GM19238 (cell line): ENCODE measurements around the gene KPNA4.
A peak's percentile ranks its signal among the peaks of the same experiment; 100 is the strongest.
"Not testable (repeated sequence)": the region's sequence is repeated elsewhere in the genome, so short reads cannot be mapped to it uniquely, and the experiment has no call there.

Experiments used
- DNase-seq: peaks from one replicate; pipeline ENCODE4 v3.0.0; 2011; ENCODE audit warnings: low spot score; ENCODE audit not compliant: insufficient read length

KPNA4 gene, protein sequence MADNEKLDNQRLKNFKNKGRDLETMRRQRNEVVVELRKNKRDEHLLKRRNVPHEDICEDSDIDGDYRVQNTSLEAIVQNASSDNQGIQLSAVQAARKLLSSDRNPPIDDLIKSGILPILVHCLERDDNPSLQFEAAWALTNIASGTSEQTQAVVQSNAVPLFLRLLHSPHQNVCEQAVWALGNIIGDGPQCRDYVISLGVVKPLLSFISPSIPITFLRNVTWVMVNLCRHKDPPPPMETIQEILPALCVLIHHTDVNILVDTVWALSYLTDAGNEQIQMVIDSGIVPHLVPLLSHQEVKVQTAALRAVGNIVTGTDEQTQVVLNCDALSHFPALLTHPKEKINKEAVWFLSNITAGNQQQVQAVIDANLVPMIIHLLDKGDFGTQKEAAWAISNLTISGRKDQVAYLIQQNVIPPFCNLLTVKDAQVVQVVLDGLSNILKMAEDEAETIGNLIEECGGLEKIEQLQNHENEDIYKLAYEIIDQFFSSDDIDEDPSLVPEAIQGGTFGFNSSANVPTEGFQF

DNA sequence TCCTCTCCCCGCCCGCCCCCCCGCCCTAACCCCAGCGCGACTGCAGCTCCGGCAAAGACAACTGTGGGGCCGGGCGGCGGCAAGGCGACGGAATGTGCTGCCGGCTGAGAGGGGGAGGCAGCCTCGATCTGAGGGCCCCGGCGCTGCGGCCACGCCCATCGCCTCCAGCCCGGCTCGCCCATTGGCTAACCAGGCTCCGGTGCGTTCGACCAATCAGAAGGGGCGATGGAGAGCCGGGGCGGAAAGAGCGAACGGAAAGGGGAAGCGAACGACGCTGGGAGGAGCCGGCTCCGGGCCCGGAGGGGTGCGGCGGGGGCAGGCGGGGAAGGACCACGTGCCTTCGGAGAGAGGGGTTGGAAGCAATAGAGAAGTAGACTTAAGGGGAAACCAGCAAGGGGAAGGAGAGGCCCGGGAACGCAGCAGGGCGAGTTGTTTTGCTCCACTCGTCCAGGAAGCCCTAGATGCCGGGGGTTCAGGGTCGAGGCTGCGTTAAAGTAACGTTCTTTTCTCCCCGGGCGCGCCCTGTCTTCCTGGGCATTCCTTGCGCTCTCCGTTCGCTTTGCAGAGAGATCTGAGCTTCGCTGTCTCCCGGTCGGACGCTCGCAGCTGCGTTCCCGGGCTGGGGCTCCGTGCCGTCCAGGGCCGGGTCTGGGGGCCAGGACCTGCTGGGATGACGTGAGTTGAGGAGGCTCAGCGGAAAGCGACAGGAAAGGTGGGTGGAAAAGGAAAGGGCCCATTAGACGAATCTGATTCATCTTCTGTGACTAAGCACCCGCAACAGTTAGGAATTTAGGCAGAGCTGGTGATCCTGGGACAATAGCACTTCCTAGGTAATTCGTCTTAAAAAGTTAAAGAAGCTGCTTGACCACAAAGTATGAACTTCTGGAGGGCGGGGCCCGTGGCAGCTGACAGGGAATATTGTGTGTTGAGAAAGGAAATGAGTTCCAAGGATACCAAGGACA, at the start of gene KPNA4:
Gene KPNA4, minus strand, starts transcription at position 130 of the 962 bp plus-strand sequence. CDS start 289 bp downstream, outside the sequence.
- peak; percentile 93 for DNase-seq

- no peak for DNase-seq
Observed at GRCh38 chr3:160613661-160614060, 48.3 kb upstream of the KPNA4 start.

GRCh38 chr3:160612386-160613075, 47.2 kb upstream of the KPNA4 start:
- no peak for DNase-seq

GRCh38 chr3:160611141-160611540, 45.8 kb upstream of the KPNA4 start:
- no peak for DNase-seq

DNA sequence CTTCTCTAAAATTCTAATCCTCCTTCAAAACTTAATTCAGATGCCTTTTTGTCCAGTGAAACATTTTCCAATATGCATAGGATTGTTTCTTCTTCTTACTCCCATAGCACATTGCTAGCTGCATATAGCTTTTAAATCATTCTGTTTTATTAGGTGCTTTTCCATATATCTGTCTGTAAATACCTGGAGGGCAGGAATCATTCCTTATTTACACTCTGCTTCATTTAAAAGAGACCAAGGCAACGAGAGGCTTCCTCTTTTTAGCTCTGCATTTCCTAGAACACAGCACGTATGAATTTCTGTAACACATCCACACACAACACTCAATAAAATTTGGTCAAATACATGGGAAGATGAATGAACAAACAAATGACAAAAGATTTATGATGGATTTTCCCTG, 43.5 kb upstream of the KPNA4 start:
- DNase-seq = no peak

GRCh38 chr3:160607826-160608225, 42.5 kb upstream of the KPNA4 start:
- no peak for DNase-seq

GRCh38 chr3:160605315-160605714, 39.9 kb upstream of the KPNA4 start:
- DNase-seq = no peak

GRCh38 chr3:160603845-160604244, 38.5 kb upstream of the KPNA4 start:
- DNase-seq = not testable (repeated sequence)

DNA sequence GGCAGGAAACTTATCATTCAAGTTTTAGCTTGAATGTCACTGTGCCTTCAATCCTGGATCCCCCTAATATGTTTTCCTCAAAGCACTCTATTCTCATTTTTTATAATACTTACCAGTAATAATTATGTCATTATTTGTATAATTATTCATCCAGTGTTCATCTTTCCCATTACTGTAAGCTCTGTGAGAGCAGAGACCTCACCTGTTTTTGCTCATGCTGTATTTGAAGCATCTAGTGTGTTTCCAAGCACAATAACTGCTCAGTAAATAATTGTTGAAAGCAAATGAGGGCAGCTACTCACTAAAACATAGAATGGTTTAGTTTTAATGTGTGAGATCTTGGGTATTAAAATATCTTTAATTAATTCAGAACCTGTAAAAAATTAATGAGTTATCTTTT, 36.9 kb upstream of the KPNA4 start:
- no peak for DNase-seq

- DNase-seq = no peak
Observed at GRCh38 chr3:160601288-160601687, 35.9 kb upstream of the KPNA4 start.

GRCh38 chr3:160598865-160599264, 33.5 kb upstream of the KPNA4 start:
- no peak for DNase-seq

GRCh38 chr3:160588023-160588422, 22.7 kb upstream of the KPNA4 start:
- no peak for DNase-seq

DNA sequence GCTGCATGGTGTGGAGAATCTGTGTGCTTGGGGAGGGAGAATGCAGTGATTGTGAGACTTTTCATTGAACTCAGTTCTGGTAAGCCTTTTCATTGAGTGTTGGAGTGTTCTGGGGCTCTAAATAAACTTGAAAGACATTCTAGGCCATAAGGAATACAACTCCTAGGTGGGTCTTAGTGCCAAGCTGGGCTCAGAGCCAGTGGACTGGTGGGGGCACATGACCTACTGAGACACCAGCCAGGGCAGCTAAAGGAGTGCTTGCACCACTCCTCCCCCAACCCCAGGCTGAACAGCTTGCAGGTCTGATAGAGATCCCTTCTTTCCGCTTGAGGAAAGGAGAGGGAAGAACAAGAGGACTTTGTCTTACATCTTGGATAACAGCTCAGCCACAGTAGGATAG, 21.7 kb upstream of the KPNA4 start:
- no peak for DNase-seq

DNA sequence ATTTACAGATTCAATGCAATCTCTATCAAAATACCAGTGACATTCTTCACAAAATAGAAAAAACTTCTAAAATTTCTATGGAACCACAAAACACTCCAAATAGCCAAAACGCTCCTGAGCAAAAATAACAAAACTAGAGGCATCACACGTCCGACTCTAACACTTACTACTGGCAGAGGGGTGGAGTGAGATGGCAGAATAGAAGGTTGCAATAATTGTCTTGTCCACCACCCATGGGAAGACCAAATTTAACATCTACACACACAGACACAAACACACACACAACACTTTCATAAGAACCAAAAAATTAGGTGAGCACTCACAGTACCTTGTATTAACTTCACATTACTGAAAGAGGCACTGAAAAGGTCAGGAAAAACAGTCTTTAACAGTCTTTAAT, 21.3 kb upstream of the KPNA4 start:
- no peak for DNase-seq

GRCh38 chr3:160583451-160583850, 18.1 kb upstream of the KPNA4 start:
- DNase-seq = no peak

GRCh38 chr3:160580938-160581337, 15.6 kb upstream of the KPNA4 start:
- DNase-seq = no peak

- no peak for DNase-seq
Observed at GRCh38 chr3:160577556-160578195, 12.3 kb upstream of the KPNA4 start.

GRCh38 chr3:160577093-160577492, 11.7 kb upstream of the KPNA4 start:
- DNase-seq = no peak

- no peak for DNase-seq
Observed at GRCh38 chr3:160576621-160577020, 11.2 kb upstream of the KPNA4 start.

DNA sequence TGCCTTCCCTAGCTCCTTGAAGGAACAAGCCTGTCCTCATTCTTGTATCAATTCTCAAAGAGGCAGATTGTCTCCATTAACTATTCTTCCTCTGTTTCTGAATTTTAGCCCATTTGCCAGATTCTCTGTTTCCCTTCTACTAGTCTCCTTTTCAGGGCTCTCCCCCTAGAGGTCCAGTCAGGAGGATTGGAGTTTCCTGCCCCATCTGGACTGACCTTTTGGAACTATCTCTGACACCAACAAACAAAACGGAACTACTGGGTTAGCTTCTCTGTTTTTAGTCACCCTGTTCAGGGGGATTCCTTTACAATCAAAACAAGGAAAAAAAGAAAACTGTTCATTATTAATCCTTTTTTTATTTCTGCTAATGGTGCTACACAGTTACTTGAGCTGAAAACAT, 10.2 kb upstream of the KPNA4 start:
- DNase-seq = no peak

- DNase-seq = no peak
Observed at GRCh38 chr3:160574636-160575035, 9.3 kb upstream of the KPNA4 start.
